Measurements from ENCODE around the gene CALM3. TPM values are rescaled to one million over a fixed set of nuclear protein-coding genes. Genes with fewer than 3 reads are reported as not detected.

The CALM3 gene
- total and polyA plus RNA-seq, 2 of the 13 experiments (the other 11 are each of a cell fraction or from before 2014, with no cell fraction given) = 239 to 258 TPM

GRCh38 chr19:46614114-46614722 is 13.1 kb downstream of the CALM3 start (continued):
- TF ChIP-seq ZNF780A (CRISPR knock-in tag; IDR thresholded peaks at IDR 0.05) = no peak
- TF ChIP-seq ZNF501 (CRISPR knock-in tag; IDR thresholded peaks at IDR 0.05) = peak; percentile 41; the same call in 1 of the 2 replicates
- TF ChIP-seq SAP130 (CRISPR knock-in tag; IDR thresholded peaks at IDR 0.05; ENCODE audit: low read depth) = peak; percentile 26; the same call in 1 of the 2 replicates
- TF ChIP-seq ZNF547 (CRISPR knock-in tag; IDR thresholded peaks at IDR 0.05) = no peak
- TF ChIP-seq ELF1 (CRISPR knock-in tag; IDR thresholded peaks at IDR 0.05) = peak; percentile 53
- TF ChIP-seq ZNF564 (CRISPR knock-in tag; IDR thresholded peaks at IDR 0.05) = no peak
- TF ChIP-seq ZNF747 (CRISPR knock-in tag; IDR thresholded peaks at IDR 0.05; ENCODE audit: borderline replicate concordance) = no peak
- no peak for TF ChIP-seq POLR2A (IDR thresholded peaks at IDR 0.05; ENCODE audit: insufficient read depth in 1 of 2, low read depth in 2 of 2, low read length in 2 of 2)
- 0 out of 4 replicates have a peak, but pooled peaks of 1 of the 2 experiments have one; percentile 54 for TF ChIP-seq HMGXB4 (CRISPR knock-in tag; IDR thresholded peaks at IDR 0.05; ENCODE audit: borderline replicate concordance in 1 of 2, low read depth in 1 of 2)
- peak; percentile 76 for TF ChIP-seq STAG1 (CRISPR knock-in tag; IDR thresholded peaks at IDR 0.05)
- no peak for TF ChIP-seq LBX2 (CRISPR knock-in tag; IDR thresholded peaks at IDR 0.05; ENCODE audit: borderline replicate concordance)
- no peak for TF ChIP-seq ZNF549 (CRISPR knock-in tag; IDR thresholded peaks at IDR 0.05)
- TF ChIP-seq SALL1 (CRISPR knock-in tag; IDR thresholded peaks at IDR 0.05) = 0 out of 2 replicates have a peak, but pooled peaks have one; percentile 37
- TF ChIP-seq BORCS8-MEF2B (CRISPR knock-in tag; IDR thresholded peaks at IDR 0.05) = 0 out of 2 replicates have a peak, but pooled peaks have one; percentile 31
- TF ChIP-seq ZFP36 (IDR thresholded peaks at IDR 0.05; ENCODE audit: borderline replicate concordance, low read depth, low read length, partially characterized antibody) = peak; percentile 9
- no peak for TF ChIP-seq CHD4 (IDR thresholded peaks at IDR 0.05; ENCODE audit: borderline replicate concordance, low read length)
- no peak for TF ChIP-seq MAZ (IDR thresholded peaks at IDR 0.05; ENCODE audit: borderline replicate concordance, low read depth, low read length)
- no peak for TF ChIP-seq MAZ (CRISPR knock-in tag; IDR thresholded peaks at IDR 0.05; ENCODE audit: low read depth)
- TF ChIP-seq ZNF205 (CRISPR knock-in tag; IDR thresholded peaks at IDR 0.05) = no peak
- TF ChIP-seq ZNF687 (CRISPR knock-in tag; IDR thresholded peaks at IDR 0.05) = peak; percentile 31; the same call in 1 of the 2 replicates
- TF ChIP-seq CBX2 (IDR thresholded peaks at IDR 0.05; ENCODE audit: low read depth, low read length) = no peak
- no peak for TF ChIP-seq CBX2 (CRISPR knock-in tag; IDR thresholded peaks at IDR 0.05; ENCODE audit: low read depth)
- no peak for TF ChIP-seq DNMT1 (CRISPR knock-in tag; IDR thresholded peaks at IDR 0.05)
- TF ChIP-seq SMAD3 (CRISPR knock-in tag; IDR thresholded peaks at IDR 0.05) = peak; percentile 36; the same call in 1 of the 2 replicates
- no peak for TF ChIP-seq ZFP41 (CRISPR knock-in tag; IDR thresholded peaks at IDR 0.05; ENCODE audit: borderline replicate concordance)
- TF ChIP-seq PHF21A (CRISPR knock-in tag; IDR thresholded peaks at IDR 0.05) = 0 out of 2 replicates have a peak, but pooled peaks have one; percentile 25

All from HepG2 (cell line).